Suprapubic skin (tissue), 4 donors: ENCODE results near the gene SPATA32. TPM values are rescaled to one million over a fixed set of nuclear protein-coding genes. Genes with fewer than 3 reads are reported as not detected.
A peak's percentile ranks its signal among the peaks of the same experiment; 100 is the strongest.

Experiments
- DNase-seq, 2 donors: peaks; one replicate each; pipeline ENCODE4 v3.0.0-alpha.2; 2019; ENCODE audit warnings: low spot score in 2 of 2
- H3K27ac ChIP-seq: fragments of 200-600 bp; sonication (generic); one replicate; pipeline ENCODE4 v1.5.1; 2019
- H3K27me3 ChIP-seq: fragments of 200-600 bp; sonication (generic); one replicate; pipeline ENCODE4 v1.5.1; 2019
- H3K36me3 ChIP-seq: fragments of 200-600 bp; sonication (generic); one replicate; pipeline ENCODE4 v1.5.1; 2019
- H3K4me1 ChIP-seq: fragments of 200-600 bp; sonication (generic); one replicate; pipeline ENCODE4 v1.5.1; 2019
- H3K4me3 ChIP-seq: fragments of 200-600 bp; sonication (generic); one replicate; pipeline ENCODE4 v1.5.1; 2019; ENCODE audit warnings: mild to moderate bottlenecking
- H3K9me3 ChIP-seq: fragments of 200-600 bp; sonication (generic); one replicate; pipeline ENCODE4 v1.5.1; 2019
- CTCF ChIP-seq, 2 donors: fragments of 200-600 bp in 1 of 2; fragments of 450-650 bp in 1 of 2; sonication (generic) in 1 of 2; IDR thresholded peaks; one replicate each; pipeline ENCODE4 v1.5.1; 2016 to 2019; ENCODE audit warnings: antibody characterized with exemption in 2 of 2, mild to moderate bottlenecking in 1 of 2, moderate library complexity in 1 of 2
- EP300 ChIP-seq: sonication (generic); formaldehyde crosslinking; IDR thresholded peaks from one replicate; pipeline ENCODE4 v1.6.1; 2017; ENCODE audit warnings: antibody characterized with exemption
- POLR2A ChIP-seq, 2 donors: fragments of 450-650 bp; IDR thresholded peaks; one replicate each; pipeline ENCODE4 v1.6.1; 2017; ENCODE audit warnings: antibody characterized with exemption in 2 of 2, mild to moderate bottlenecking in 2 of 2, moderate library complexity in 2 of 2
- POLR2AphosphoS5 ChIP-seq, 3 donors: sonication (generic); formaldehyde crosslinking; IDR thresholded peaks; one replicate each; pipeline ENCODE4 v1.6.1; 2017; ENCODE audit warnings: antibody characterized with exemption in 3 of 3
- WGBS: methylation state at CpG from one replicate; pipeline ENCODE4 v1.1.5; 2018; 5-methylcytosine and 5-hydroxymethylcytosine counted together
- total RNA-seq, 4 donors: library from RNA; depleted of rRNA; stranded (reverse); fragments of >200 nt; gene quantifications; one replicate each; pipeline ENCODE4 v1.1.0, GENCODE V29; 2016

Gene SPATA32
- total RNA-seq, 4 donors from 2014 or later, result not detected

GRCh38 chr17:45263477-45263860 is 1.6 kb upstream of the SPATA32 start:
- Histone ChIP-seq H3K9me3 (no peaks in the 10 kb centered on the region), H3K27ac (peak overlapping the region; percentile 70), H3K4me3 (no peak overlapping the region), H3K36me3 (peaks cover 50% of the 10 kb centered on the region), H3K4me1 (peaks cover 23% of the 10 kb centered on the region), H3K27me3 (no peaks in the 10 kb centered on the region)
- TF ChIP-seq POLR2A (IDR thresholded peaks at IDR 0.05) (no peak), EP300 (no peak), POLR2AphosphoS5 (IDR thresholded peaks at IDR 0.05) (no peak), CTCF (IDR thresholded peaks at IDR 0.05) (no peak)
- peak in 1 of 2 donors; percentile 55 for DNase-seq
- WGBS, result 17% methylated on average over 2 of the region's 7 CpGs

GRCh38 chr17:45262516-45263476 is 902 bp upstream of the SPATA32 start:
- Histone ChIP-seq H3K36me3 (peaks cover 43% of the 10 kb centered on the region), H3K27ac (peak overlapping the region; percentile 70), H3K4me1 (peaks cover 23% of the 10 kb centered on the region), H3K27me3 (no peaks in the 10 kb centered on the region), H3K4me3 (peak overlapping the region; percentile 68), H3K9me3 (no peaks in the 10 kb centered on the region)
- 26% methylated on average over 8 of the region's 18 CpGs for WGBS
- peak in 1 of 2 donors; percentile 65 for DNase-seq
- TF ChIP-seq POLR2A (IDR thresholded peaks at IDR 0.05), result no peak
- TF ChIP-seq EP300, result no peak
- no peak for TF ChIP-seq POLR2AphosphoS5 (IDR thresholded peaks at IDR 0.05)
- no peak for TF ChIP-seq CTCF (IDR thresholded peaks at IDR 0.05)

- no peak for DNase-seq
- TF ChIP-seq POLR2AphosphoS5 (IDR thresholded peaks at IDR 0.05) (no peak), POLR2A (IDR thresholded peaks at IDR 0.05) (no peak), EP300 (no peak), CTCF (IDR thresholded peaks at IDR 0.05) (no peak)
- 76% methylated on average over 7 of the region's 7 CpGs for WGBS
Observed at GRCh38 chr17:45260204-45260783, 1.6 kb downstream of the SPATA32 start.

GRCh38 chr17:45258981-45259380 is 2.9 kb downstream of the SPATA32 start:
- Histone ChIP-seq H3K27me3 (no peaks in the 10 kb centered on the region), H3K9me3 (no peaks in the 10 kb centered on the region), H3K4me1 (peaks cover 28% of the 10 kb centered on the region), H3K27ac (no peak overlapping the region), H3K36me3 (peaks cover 5% of the 10 kb centered on the region), H3K4me3 (no peak overlapping the region)
- TF ChIP-seq POLR2A (IDR thresholded peaks at IDR 0.05) (no peak), CTCF (IDR thresholded peaks at IDR 0.05) (no peak), EP300 (no peak), POLR2AphosphoS5 (IDR thresholded peaks at IDR 0.05) (no peak)
- 50% methylated on average over 5 of the region's 5 CpGs for WGBS
- DNase-seq, result no peak

More at GRCh38 chr17:45260204-45260783, 1.6 kb downstream of the SPATA32 start:
- no peak overlapping the region for H3K4me3 ChIP-seq
- peaks cover 18% of the 10 kb centered on the region for H3K36me3 ChIP-seq
- no peaks in the 10 kb centered on the region for H3K27me3 ChIP-seq
- no peaks in the 10 kb centered on the region for H3K9me3 ChIP-seq
- peaks cover 28% of the 10 kb centered on the region for H3K4me1 ChIP-seq
- H3K27ac ChIP-seq, result no peak overlapping the region

- no peak for TF ChIP-seq CTCF (IDR thresholded peaks at IDR 0.05)
- TF ChIP-seq EP300, result no peak
- TF ChIP-seq POLR2AphosphoS5 (IDR thresholded peaks at IDR 0.05), result no peak
- TF ChIP-seq POLR2A (IDR thresholded peaks at IDR 0.05), result no peak
- Histone ChIP-seq H3K27ac (no peak overlapping the region), H3K27me3 (no peaks in the 10 kb centered on the region), H3K4me3 (no peak overlapping the region), H3K4me1 (peaks cover 12% of the 10 kb centered on the region), H3K9me3 (no peaks in the 10 kb centered on the region), H3K36me3 (no peaks in the 10 kb centered on the region)
- 84% methylated on average over 15 of the region's 16 CpGs for WGBS
- no peak for DNase-seq
Observed at GRCh38 chr17:45257115-45257514, 4.8 kb downstream of the SPATA32 start.
